ENCODE results near the gene PPP3R1. TPM values are rescaled to one million over a fixed set of nuclear protein-coding genes. Genes with fewer than 3 reads are reported as not detected.

PPP3R1 gene
- total and polyA plus RNA-seq, 10 of the 15 experiments (the other 5 are each of a cell fraction or from before 2014, with no cell fraction given): 1.5 to 61.0 (median 15.8) TPM

GRCh38 chr2:68266655-68267054 lies 14.3 kb upstream of the PPP3R1 start (continued):
- TF ChIP-seq NKRF (conservative IDR thresholded peaks at IDR 0.05) (no peak), SREBF2 (IDR thresholded peaks at IDR 0.05; ENCODE audit: low read length) (no peak), IRF3 (IDR thresholded peaks at IDR 0.05) (no peak), CHD2 (IDR thresholded peaks at IDR 0.05; ENCODE audit: borderline replicate concordance, low read depth, low read length) (no peak), RBBP5 (conservative IDR thresholded peaks at IDR 0.05) (no peak)

GRCh38 chr2:68263632-68264031 lies 11.3 kb upstream of the PPP3R1 start:
- ChIA-PET POLR2A (no interaction called here), RAD21 (ENCODE audit: unreplicated experiment) (no interaction called here), CTCF (no interaction called here), SMC1A (ENCODE audit: uncharacterized antibody, unreplicated experiment) (no interaction called here)
- Histone ChIP-seq H3K79me2 (ENCODE audit: control insufficient read depth, insufficient read depth, low read length) (no peaks in the 10 kb centered on the region), H3K27me3 (replicated peaks in 1 of 2; ENCODE audit: control insufficient read depth in 2 of 2, insufficient read depth in 2 of 2, low read length in 1 of 2) (no peaks in the 10 kb centered on the region; a peak in 1 of 4 replicates), H4K20me1 (ENCODE audit: control insufficient read depth, insufficient read depth) (no peaks in the 10 kb centered on the region), H2AFZ (ENCODE audit: control insufficient read depth, low read depth, low read length) (no peak overlapping the region), H3K9ac (ENCODE audit: control insufficient read depth, insufficient read depth, low read length) (no peak overlapping the region), H3K4me3 (no peak overlapping the region), H3K4me1 (ENCODE audit: control insufficient read depth, insufficient read depth, low read length) (no peaks in the 10 kb centered on the region), H3K9me3 (replicated peaks; ENCODE audit: control insufficient read depth, insufficient read depth, low read length) (no peaks in the 10 kb centered on the region; the same call in 2 of the 3 replicates), H3K27ac (ENCODE audit: control insufficient read depth, insufficient read depth) (no peak overlapping the region), H3K36me3 (ENCODE audit: control insufficient read depth in 2 of 2, insufficient read depth in 2 of 2, low read length in 1 of 2) (no peaks in the 10 kb centered on the region), H3K4me2 (ENCODE audit: control insufficient read depth, insufficient read depth) (no peak overlapping the region)
- ATAC-seq (no peak), DNase-seq (ENCODE audit: low read depth, low spot score) (no peak), FAIRE-seq (no peak)
- no TSS peak for BruUV-seq (replicated peaks)
- intact Hi-C loops (cut with micrococcal nuclease; ENCODE audit: unreplicated experiment): no loop called here
- in situ Hi-C loops (cut with MboI): no loop called here
- TF ChIP-seq TCF3 (IDR thresholded peaks at IDR 0.05; ENCODE audit: borderline replicate concordance, insufficient read depth, low read depth, low read length): no peak
- TF ChIP-seq USF1 (IDR thresholded peaks at IDR 0.05; ENCODE audit: borderline replicate concordance, extremely low read length, insufficient read depth, low read depth, low read length): no peak
- no peak for TF ChIP-seq RAD21 (IDR thresholded peaks at IDR 0.05; ENCODE audit: insufficient read depth, low read depth, low read length)
- no peak for TF ChIP-seq SP1 (IDR thresholded peaks at IDR 0.05; ENCODE audit: low read depth, low read length)
- no peak for TF ChIP-seq ATF7 (IDR thresholded peaks at IDR 0.05; ENCODE audit: low read depth)
- no peak for TF ChIP-seq ESRRA (IDR thresholded peaks at IDR 0.05; ENCODE audit: low read length)
- TF ChIP-seq JUND (IDR thresholded peaks at IDR 0.05; ENCODE audit: low read depth, low read length): no peak
- no peak for TF ChIP-seq MTA2 (IDR thresholded peaks at IDR 0.05; ENCODE audit: low read depth)
- 98% methylated on average over 2 of the region's 2 CpGs for WGBS (ENCODE audit: insufficient coverage, insufficient replicate concordance, low lambda C conversion rate, missing lambda C conversion rate)

Data from GM12878 (cell line).